Vagina (tissue), 2 donors: ENCODE results near the gene HNRNPM.

Source experiments
- CTCF ChIP-seq, 3 experiments: fragments of 450-650 bp in 2 of 3; fragments of 200-600 bp in 1 of 3; sonication (generic) in 1 of 3; IDR thresholded peaks; one replicate each; pipeline ENCODE4 v1.5.1; 2017 to 2019; ENCODE audit warnings: antibody characterized with exemption in 3 of 3, mild to moderate bottlenecking in 2 of 3, moderate library complexity in 2 of 3
- POLR2A ChIP-seq, 2 donors: fragments of 450-650 bp; IDR thresholded peaks; one replicate each; pipeline ENCODE4 v1.6.1; 2017; ENCODE audit warnings: antibody characterized with exemption in 2 of 2, mild to moderate bottlenecking in 2 of 2, moderate library complexity in 2 of 2
- POLR2AphosphoS5 ChIP-seq, 2 donors: sonication (generic); formaldehyde crosslinking; IDR thresholded peaks; one replicate each; pipeline ENCODE4 v1.9.0; 2017; ENCODE audit warnings: antibody characterized with exemption in 2 of 2, mild to moderate bottlenecking in 2 of 2, low read depth in 1 of 2; ENCODE audit not compliant: insufficient read depth in 1 of 2

- TF ChIP-seq CTCF (IDR thresholded peaks at IDR 0.05): no peak
- no peak for TF ChIP-seq POLR2A (IDR thresholded peaks at IDR 0.05)
- no peak for TF ChIP-seq POLR2AphosphoS5 (IDR thresholded peaks at IDR 0.05; ENCODE audit: insufficient read depth in 1 of 2, low read depth in 1 of 2)
Measured at GRCh38 chr19:8403820-8404109, 41.0 kb upstream of the HNRNPM start.
